K562 (cell line): ENCODE results near the gene C11orf98. TPM values are rescaled to one million over a fixed set of nuclear protein-coding genes. Genes with fewer than 3 reads are reported as not detected.
A peak's percentile ranks its signal among the peaks of the same experiment; 100 is the strongest.

Experiments used
- BCLAF1 ChIP-seq, 2 experiments: fragments of 450-650 bp in 1 of 2; IDR thresholded peaks; 2 replicates each; pipeline ENCODE4 v1.6.1; 2011 to 2017; ENCODE audit warnings: low read depth in 2 of 2, antibody characterized with exemption in 1 of 2, borderline replicate concordance in 1 of 2, low read length in 1 of 2, mild to moderate bottlenecking in 1 of 2, mixed read lengths in 1 of 2; ENCODE audit not compliant: control insufficient read depth in 1 of 2
- BRD4 ChIP-seq: fragments of 200-600 bp; sonication (generic); IDR thresholded peaks from 2 replicates; pipeline ENCODE4 v1.6.1; 2017; ENCODE audit warnings: inconsistent platforms
- CTBP1 ChIP-seq: fragments of 450-650 bp; IDR thresholded peaks from 2 replicates; pipeline ENCODE4 v1.6.1; 2016; ENCODE audit warnings: borderline replicate concordance
- GABPB2 ChIP-seq: fragments of 250-450 bp; sonication (Bioruptor Pico); conservative IDR thresholded peaks from 2 replicates; pipeline ENCODE4 v1.5.1; 2021; ENCODE audit warnings: mild to moderate bottlenecking
- HDGF ChIP-seq: fragments of 450-650 bp; IDR thresholded peaks from 2 replicates; pipeline ENCODE4 v1.6.1; 2016
- LEF1 ChIP-seq: fragments of 450-650 bp; IDR thresholded peaks from 2 replicates; pipeline ENCODE4 v1.6.1; 2016; ENCODE audit warnings: mild to moderate bottlenecking
- MITF ChIP-seq: IDR thresholded peaks from 2 replicates; pipeline ENCODE4 v1.6.1; 2014; ENCODE audit warnings: antibody characterized with exemption
- PHF20 ChIP-seq: fragments of 450-650 bp; IDR thresholded peaks from 2 replicates; pipeline ENCODE4 v1.6.1; 2018; ENCODE audit not compliant: partially characterized antibody
- POLR2H ChIP-seq: IDR thresholded peaks from 2 replicates; pipeline ENCODE4 v1.6.1; 2016; ENCODE audit warnings: missing genetic modification characterization, low read depth, mild to moderate bottlenecking, control low read depth, missing compliant biosample characterization, moderate library complexity
- REST ChIP-seq, 2 experiments: fragments of 450-650 bp; formaldehyde crosslinking in 1 of 2; IDR thresholded peaks; 2 replicates each; pipeline versions ENCODE4 v1.4.0 to v1.6.1; 2014 to 2020; ENCODE audit warnings: mild to moderate bottlenecking in 2 of 2, borderline replicate concordance in 1 of 2, low read depth in 1 of 2
- TBP ChIP-seq: optimal IDR thresholded peaks from 2 replicates; pipeline ENCODE3; 2011; ENCODE audit warnings: low read depth, low read length, improper control_type of control experiment
- THAP12 ChIP-seq: fragments of 250-450 bp; sonication (Bioruptor Pico); IDR thresholded peaks from 2 replicates; pipeline ENCODE4 v1.9.0; 2021; ENCODE audit warnings: mild to moderate bottlenecking, inconsistent platforms
- polyA plus RNA-seq, 8 experiments: library from polyadenylated mRNA; depleted of rRNA in 4 of 8; stranded (reverse) in 5 of 8; unstranded in 3 of 8; fragments of >200 nt; fragmentation: Nextera tagmentation in 2 of 8; fragmentation: Illumina TruSeq in 1 of 8; extraction: Ambion mirVana in 2 of 8; extraction: Trizol in 1 of 8; gene quantifications; 2 replicates each; pipeline versions ENCODE4 v1.2.1 to v1.2.3, GENCODE V29; 2011 to 2014; ENCODE audit warnings: inconsistent platforms in 1 of 8, missing spikeins in 1 of 8
- total RNA-seq, 7 experiments: library from RNA; depleted of rRNA in 6 of 7; stranded (reverse); fragments of >200 nt in 6 of 7; fragmentation: Illumina TruSeq in 2 of 7; extraction: Trizol in 2 of 7; gene quantifications; 2 replicates each; pipeline versions ENCODE4 v1.2.1 to v1.2.3, GENCODE V29; 2011 to 2021; ENCODE audit warnings: low replicate concordance in 1 of 7

Gene C11orf98
- total and polyA plus RNA-seq, 9 of the 15 experiments (the other 6 are each of a cell fraction or from before 2014, with no cell fraction given), result 103 to 352 (median 218) TPM

GRCh38 chr11:62707277-62707861 lies 42.4 kb upstream of the C11orf98 start, which contains the start of the genes BSCL2 and GNG3 (continued):
- TF ChIP-seq BCLAF1 (IDR thresholded peaks at IDR 0.05; ENCODE audit: borderline replicate concordance in 1 of 2, control insufficient read depth in 1 of 2, low read depth in 2 of 2, low read length in 1 of 2), result peak in 1 of 2 experiments; percentile 78; a peak in 2 of 4 replicates
- no peak for TF ChIP-seq LEF1
- peak; percentile 55; the same call in 1 of the 2 replicates for TF ChIP-seq CTBP1
- TF ChIP-seq MITF, result no peak
- TF ChIP-seq PHF20, result no peak
- TF ChIP-seq TBP, result peak; percentile 13
- TF ChIP-seq REST (IDR thresholded peaks at IDR 0.05; ENCODE audit: borderline replicate concordance), result no peak
- no peak for TF ChIP-seq REST (CRISPR knock-in tag; IDR thresholded peaks at IDR 0.05; ENCODE audit: low read depth)
- TF ChIP-seq BRD4, result no peak
- no peak for TF ChIP-seq POLR2H (tag)
- TF ChIP-seq GABPB2, result no peak
- TF ChIP-seq HDGF, result 0 out of 2 replicates have a peak, but pooled peaks have one; percentile 11
- no peak for TF ChIP-seq THAP12 (CRISPR knock-in tag)
